ENCODE measurements around the gene ANO9. TPM values are rescaled to one million over a fixed set of nuclear protein-coding genes. Genes with fewer than 3 reads are reported as not detected.
A peak's percentile ranks its signal among the peaks of the same experiment; 100 is the strongest.

The ANO9 gene
- total RNA-seq, 1 experiment from 2014 or later = not detected

- ChIA-PET POLR2A (ENCODE audit: low non-redundant PET) (no interaction called here), CTCF (no interaction called here)
- TF ChIP-seq CTCF (conservative IDR thresholded peaks at IDR 0.05; ENCODE audit: low read depth, low read length) (no peak), EZH2 (IDR thresholded peaks at IDR 0.05; ENCODE audit: borderline replicate concordance, low read depth, low read length, poor library complexity, severe bottlenecking) (no peak)
- Histone ChIP-seq H3K27ac (ENCODE audit: low read depth, low read length, poor library complexity, severe bottlenecking) (no peak overlapping the region), H3K36me3 (ENCODE audit: insufficient read depth, low read length, poor library complexity, severe bottlenecking) (no peaks in the 10 kb centered on the region), H3K4me1 (ENCODE audit: insufficient read depth, low read length, poor library complexity, severe bottlenecking) (peaks cover 8% of the 10 kb centered on the region), H3K4me3 (ENCODE audit: low read depth, low read length, poor library complexity, severe bottlenecking) (peak overlapping the region; percentile 95), H3K9me3 (ENCODE audit: low read depth, low read length, poor library complexity, severe bottlenecking) (no peaks in the 10 kb centered on the region), H3K27me3 (replicated peaks; ENCODE audit: insufficient read depth, low read depth, low read length, poor library complexity) (no peaks in the 10 kb centered on the region)
- intact Hi-C loops (cut with micrococcal nuclease; ENCODE audit: unreplicated experiment) = no loop called here
- no peak for DNase-seq (ENCODE audit: low spot score)
- no TSS peak for BruUV-seq (replicated peaks)
These were observed 9.9 kb upstream of the ANO9 start for GRCh38 chr11:451738-452137.

- ChIA-PET CTCF (no interaction called here), POLR2A (ENCODE audit: low non-redundant PET) (no interaction called here)
- Histone ChIP-seq H3K4me1 (ENCODE audit: insufficient read depth, low read length, poor library complexity, severe bottlenecking) (peaks cover 8% of the 10 kb centered on the region), H3K4me3 (ENCODE audit: low read depth, low read length, poor library complexity, severe bottlenecking) (peak overlapping the region; percentile 95), H3K27ac (ENCODE audit: low read depth, low read length, poor library complexity, severe bottlenecking) (peak overlapping the region; percentile 87), H3K36me3 (ENCODE audit: insufficient read depth, low read length, poor library complexity, severe bottlenecking) (no peaks in the 10 kb centered on the region), H3K27me3 (replicated peaks; ENCODE audit: insufficient read depth, low read depth, low read length, poor library complexity) (no peaks in the 10 kb centered on the region), H3K9me3 (ENCODE audit: low read depth, low read length, poor library complexity, severe bottlenecking) (no peaks in the 10 kb centered on the region)
- BruUV-seq (replicated peaks) = no TSS peak
- peak; percentile 71 for DNase-seq (ENCODE audit: low spot score)
- intact Hi-C loops (cut with micrococcal nuclease; ENCODE audit: unreplicated experiment) = no loop called here
- TF ChIP-seq EZH2 (IDR thresholded peaks at IDR 0.05; ENCODE audit: borderline replicate concordance, low read depth, low read length, poor library complexity, severe bottlenecking) = no peak
- peak; percentile 45 for TF ChIP-seq CTCF (conservative IDR thresholded peaks at IDR 0.05; ENCODE audit: low read depth, low read length)
These were observed 9.1 kb upstream of the ANO9 start for GRCh38 chr11:450809-451451.

- no peaks in the 10 kb centered on the region for H3K27me3 ChIP-seq (replicated peaks; ENCODE audit: insufficient read depth, low read depth, low read length, poor library complexity)
- no peaks in the 10 kb centered on the region for H3K36me3 ChIP-seq (ENCODE audit: insufficient read depth, low read length, poor library complexity, severe bottlenecking)
- intact Hi-C loops (cut with micrococcal nuclease; ENCODE audit: unreplicated experiment) = loop anchor here (10.0 kb wide), 1 partner anchor 245 kb away; the partner anchor contains the start of genes BET1L and RIC8A
- no peaks in the 10 kb centered on the region for H3K9me3 ChIP-seq (ENCODE audit: low read depth, low read length, poor library complexity, severe bottlenecking)
- POLR2A ChIA-PET (ENCODE audit: low non-redundant PET) = interaction anchor here (0.6 kb wide), 1 partner anchor 310 kb away, joined by 5 read pairs; no protein-coding TSS in a partner anchor
- TF ChIP-seq EZH2 (IDR thresholded peaks at IDR 0.05; ENCODE audit: borderline replicate concordance, low read depth, low read length, poor library complexity, severe bottlenecking) (no peak), CTCF (conservative IDR thresholded peaks at IDR 0.05; ENCODE audit: low read depth, low read length) (no peak)
- H3K27ac ChIP-seq (ENCODE audit: low read depth, low read length, poor library complexity, severe bottlenecking) = peak within 1 kb of the TSS; percentile 87
- H3K4me1 ChIP-seq (ENCODE audit: insufficient read depth, low read length, poor library complexity, severe bottlenecking) = peaks cover 8% of the 10 kb centered on the region
- no TSS peak for BruUV-seq (replicated peaks)
- H3K4me3 ChIP-seq (ENCODE audit: low read depth, low read length, poor library complexity, severe bottlenecking) = peak within 1 kb of the TSS; percentile 95
- DNase-seq (ENCODE audit: low spot score) = peak; percentile 95
- CTCF ChIA-PET = interaction anchor here (1.0 kb wide), 1 partner anchor 43 kb away, joined by 4 read pairs; no protein-coding TSS in a partner anchor
These were observed 8.3 kb upstream of the ANO9 start, which contains the start of gene PTDSS2 for GRCh38 chr11:449889-450808. PTDSS2 (plus strand) TSS chr11:450279; CDS start chr11:450456, 177 bp downstream.
